ENCODE data around the gene ANKRD22. TPM values are rescaled to one million over a fixed set of nuclear protein-coding genes. Genes with fewer than 3 reads are reported as not detected.

ANKRD22 gene
- total and polyA plus RNA-seq, 10 of the 15 experiments (the other 5 are each of a cell fraction or from before 2014, with no cell fraction given): 0.30 to 1.3 (median 0.71) TPM

DNA sequence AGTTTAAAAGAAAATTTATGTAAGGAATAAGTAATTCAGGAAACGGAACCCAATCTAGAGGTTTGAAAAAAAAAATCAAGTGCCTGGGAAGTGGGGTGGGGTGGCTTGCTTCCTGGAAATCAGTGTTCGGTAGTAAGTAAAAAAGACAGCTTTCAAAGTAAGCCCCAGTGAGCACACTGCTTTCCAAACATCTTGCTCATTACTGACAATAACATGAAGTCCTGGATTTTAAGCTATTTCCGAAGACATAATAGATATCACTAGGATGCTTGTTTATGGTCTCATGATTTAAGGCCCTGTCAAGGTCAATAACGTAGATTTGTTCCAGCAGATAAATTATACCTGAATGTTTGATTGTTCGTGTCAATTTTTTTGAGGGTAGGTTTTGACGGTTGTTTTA is 29.7 kb upstream of the ANKRD22 start (continued):
- TF ChIP-seq, protein P1, sequence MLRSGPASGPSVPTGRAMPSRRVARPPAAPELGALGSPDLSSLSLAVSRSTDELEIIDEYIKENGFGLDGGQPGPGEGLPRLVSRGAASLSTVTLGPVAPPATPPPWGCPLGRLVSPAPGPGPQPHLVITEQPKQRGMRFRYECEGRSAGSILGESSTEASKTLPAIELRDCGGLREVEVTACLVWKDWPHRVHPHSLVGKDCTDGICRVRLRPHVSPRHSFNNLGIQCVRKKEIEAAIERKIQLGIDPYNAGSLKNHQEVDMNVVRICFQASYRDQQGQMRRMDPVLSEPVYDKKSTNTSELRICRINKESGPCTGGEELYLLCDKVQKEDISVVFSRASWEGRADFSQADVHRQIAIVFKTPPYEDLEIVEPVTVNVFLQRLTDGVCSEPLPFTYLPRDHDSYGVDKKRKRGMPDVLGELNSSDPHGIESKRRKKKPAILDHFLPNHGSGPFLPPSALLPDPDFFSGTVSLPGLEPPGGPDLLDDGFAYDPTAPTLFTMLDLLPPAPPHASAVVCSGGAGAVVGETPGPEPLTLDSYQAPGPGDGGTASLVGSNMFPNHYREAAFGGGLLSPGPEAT (IDR thresholded peaks at IDR 0.05; ENCODE audit: low read depth): no peak

GRCh38 chr10:88880282-88881076 is 28.8 kb upstream of the ANKRD22 start:
- in situ Hi-C loops (cut with MboI): no loop called here
- WGBS (ENCODE audit: insufficient coverage, insufficient replicate concordance, low lambda C conversion rate, missing lambda C conversion rate): under 1% methylated on average over 80 of the region's 84 CpGs
- H4K20me1 ChIP-seq (ENCODE audit: control insufficient read depth, insufficient read depth): no peaks in the 10 kb centered on the region
- peak overlapping the region; percentile 98 for H3K4me2 ChIP-seq (ENCODE audit: control insufficient read depth, insufficient read depth)
- ATAC-seq (peak; percentile 84), FAIRE-seq (no peak), DNase-seq (ENCODE audit: low read depth, low spot score) (peak; percentile 70)
- H3K4me3 ChIP-seq: peak overlapping the region; percentile 89
- no peaks in the 10 kb centered on the region for H3K27me3 ChIP-seq (replicated peaks in 1 of 2; ENCODE audit: control insufficient read depth in 2 of 2, insufficient read depth in 2 of 2, low read length in 1 of 2)
- POLR2A ChIA-PET: interaction anchor here (0.8 to 13.1 kb wide), 7 partner anchors 11 to 116 kb away, joined by 4 to 248 read pairs (median 6); partner anchors contain the start of gene FAS
- SMC1A ChIA-PET (ENCODE audit: uncharacterized antibody, unreplicated experiment): interaction anchor here (0.5 to 12.6 kb wide), 11 partner anchors 10 to 113 kb away, joined by 3 to 329 read pairs (median 26); partner anchors contain the start of gene FAS
- no peaks in the 10 kb centered on the region for H3K36me3 ChIP-seq (ENCODE audit: control insufficient read depth in 2 of 2, insufficient read depth in 2 of 2, low read length in 1 of 2)
- RAD21 ChIA-PET (ENCODE audit: unreplicated experiment): interaction anchor here (0.6 to 13.0 kb wide), 13 partner anchors 15 to 488 kb away, joined by 3 to 249 read pairs (median 6); partner anchors contain the start of gene FAS
- CTCF ChIA-PET: interaction anchor here (0.9 to 9.8 kb wide), 11 partner anchors 10 to 107 kb away, joined by 3 to 72 read pairs (median 7); no protein-coding TSS in a partner anchor
- H3K27ac ChIP-seq (ENCODE audit: control insufficient read depth, insufficient read depth): peak overlapping the region; percentile 82
- peak overlapping the region; percentile 79 for H3K9ac ChIP-seq (ENCODE audit: control insufficient read depth, insufficient read depth, low read length)
- H3K9me3 ChIP-seq (replicated peaks; ENCODE audit: control insufficient read depth, insufficient read depth, low read length): no peaks in the 10 kb centered on the region
- peaks cover 54% of the 10 kb centered on the region for H3K79me2 ChIP-seq (ENCODE audit: control insufficient read depth, insufficient read depth, low read length)
- H3K4me1 ChIP-seq (ENCODE audit: control insufficient read depth, insufficient read depth, low read length): peaks cover 20% of the 10 kb centered on the region
- H2AFZ ChIP-seq (ENCODE audit: control insufficient read depth, low read depth, low read length): peak overlapping the region; percentile 96
- no TSS peak for BruUV-seq (replicated peaks)
- intact Hi-C loops (cut with micrococcal nuclease; ENCODE audit: unreplicated experiment): loop anchor here (1.0 to 10.0 kb wide), 5 partner anchors 20 to 534 kb away; partner anchors contain the start of genes FAS and IFIT5
- no peak for TF ChIP-seq KAT2A (conservative IDR thresholded peaks at IDR 0.05; ENCODE audit: control insufficient read depth, low read depth, low read length)
- peak; percentile 39; the same call in 1 of the 2 replicates for TF ChIP-seq NR2F1 (conservative IDR thresholded peaks at IDR 0.05)
- TF ChIP-seq PAX5 (IDR thresholded peaks at IDR 0.05; ENCODE audit: borderline replicate concordance, low read depth, low read length): 0 out of 2 replicates have a peak, but pooled peaks have one; percentile 4
- no peak; the same call in 1 of the 2 replicates for TF ChIP-seq ZNF207 (IDR thresholded peaks at IDR 0.05; ENCODE audit: borderline replicate concordance)
- peak; percentile 18; the same call in 1 of the 2 replicates for TF ChIP-seq IRF4 (IDR thresholded peaks at IDR 0.05; ENCODE audit: low read depth, low read length)
- TF ChIP-seq STAT1 (conservative IDR thresholded peaks at IDR 0.05): 0 out of 2 replicates have a peak, but pooled peaks have one; percentile 18
- peak; percentile 96 for TF ChIP-seq POLR2A (IDR thresholded peaks at IDR 0.05; ENCODE audit: low read depth, low read length)
- TF ChIP-seq EED (IDR thresholded peaks at IDR 0.05; ENCODE audit: low read depth): no peak
- TF ChIP-seq, protein P2, sequence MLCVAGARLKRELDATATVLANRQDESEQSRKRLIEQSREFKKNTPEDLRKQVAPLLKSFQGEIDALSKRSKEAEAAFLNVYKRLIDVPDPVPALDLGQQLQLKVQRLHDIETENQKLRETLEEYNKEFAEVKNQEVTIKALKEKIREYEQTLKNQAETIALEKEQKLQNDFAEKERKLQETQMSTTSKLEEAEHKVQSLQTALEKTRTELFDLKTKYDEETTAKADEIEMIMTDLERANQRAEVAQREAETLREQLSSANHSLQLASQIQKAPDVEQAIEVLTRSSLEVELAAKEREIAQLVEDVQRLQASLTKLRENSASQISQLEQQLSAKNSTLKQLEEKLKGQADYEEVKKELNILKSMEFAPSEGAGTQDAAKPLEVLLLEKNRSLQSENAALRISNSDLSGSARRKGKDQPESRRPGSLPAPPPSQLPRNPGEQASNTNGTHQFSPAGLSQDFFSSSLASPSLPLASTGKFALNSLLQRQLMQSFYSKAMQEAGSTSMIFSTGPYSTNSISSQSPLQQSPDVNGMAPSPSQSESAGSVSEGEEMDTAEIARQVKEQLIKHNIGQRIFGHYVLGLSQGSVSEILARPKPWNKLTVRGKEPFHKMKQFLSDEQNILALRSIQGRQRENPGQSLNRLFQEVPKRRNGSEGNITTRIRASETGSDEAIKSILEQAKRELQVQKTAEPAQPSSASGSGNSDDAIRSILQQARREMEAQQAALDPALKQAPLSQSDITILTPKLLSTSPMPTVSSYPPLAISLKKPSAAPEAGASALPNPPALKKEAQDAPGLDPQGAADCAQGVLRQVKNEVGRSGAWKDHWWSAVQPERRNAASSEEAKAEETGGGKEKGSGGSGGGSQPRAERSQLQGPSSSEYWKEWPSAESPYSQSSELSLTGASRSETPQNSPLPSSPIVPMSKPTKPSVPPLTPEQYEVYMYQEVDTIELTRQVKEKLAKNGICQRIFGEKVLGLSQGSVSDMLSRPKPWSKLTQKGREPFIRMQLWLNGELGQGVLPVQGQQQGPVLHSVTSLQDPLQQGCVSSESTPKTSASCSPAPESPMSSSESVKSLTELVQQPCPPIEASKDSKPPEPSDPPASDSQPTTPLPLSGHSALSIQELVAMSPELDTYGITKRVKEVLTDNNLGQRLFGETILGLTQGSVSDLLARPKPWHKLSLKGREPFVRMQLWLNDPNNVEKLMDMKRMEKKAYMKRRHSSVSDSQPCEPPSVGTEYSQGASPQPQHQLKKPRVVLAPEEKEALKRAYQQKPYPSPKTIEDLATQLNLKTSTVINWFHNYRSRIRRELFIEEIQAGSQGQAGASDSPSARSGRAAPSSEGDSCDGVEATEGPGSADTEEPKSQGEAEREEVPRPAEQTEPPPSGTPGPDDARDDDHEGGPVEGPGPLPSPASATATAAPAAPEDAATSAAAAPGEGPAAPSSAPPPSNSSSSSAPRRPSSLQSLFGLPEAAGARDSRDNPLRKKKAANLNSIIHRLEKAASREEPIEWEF (IDR thresholded peaks at IDR 0.05; ENCODE audit: insufficient replicate concordance, low read depth, low read length): no peak

Measured in GM12878 (cell line).